Kidney (tissue), 14 donors: Measurements from ENCODE around the gene SCN2A. TPM values are rescaled to one million over a fixed set of nuclear protein-coding genes. Genes with fewer than 3 reads are reported as not detected.

ENCODE experiments used
- DNase-seq, 5 donors: peaks; one replicate each; pipeline ENCODE4 v3.0.0-alpha.2; 2013 to 2020
- FAIRE-seq: peaks from 2 replicates; lab custom pipeline; 2012; peaks lifted over from hg19 to GRCh38; lab: Jason Lieb, UNC
- H3K27ac ChIP-seq, 2 donors: one replicate each; pipeline ENCODE4 v1.7.0; 2013; ENCODE audit warnings: low read depth in 2 of 2, low read length in 2 of 2, inconsistent platforms in 1 of 2
- H3K27me3 ChIP-seq: one replicate; pipeline ENCODE4 v1.7.1; 2013; ENCODE audit warnings: low read length, inconsistent platforms; ENCODE audit not compliant: control insufficient read depth, insufficient read depth
- H3K36me3 ChIP-seq, 3 donors: one replicate each; pipeline versions ENCODE4 v1.7.0 to v1.7.1; 2013; ENCODE audit warnings: low read length in 3 of 3, control low read depth in 1 of 3, inconsistent platforms in 1 of 3; ENCODE audit not compliant: insufficient read depth in 3 of 3, control insufficient read depth in 2 of 3
- H3K4me1 ChIP-seq, 3 donors: one replicate each; pipeline versions ENCODE4 v1.7.0 to v1.7.1; 2013; ENCODE audit warnings: low read length in 3 of 3, inconsistent platforms in 1 of 3, low read depth in 1 of 3; ENCODE audit not compliant: control insufficient read depth in 2 of 3, insufficient read depth in 2 of 3
- H3K4me3 ChIP-seq, 3 donors: one replicate each; pipeline versions ENCODE4 v1.7.0 to v1.8.1; 2013; ENCODE audit warnings: low read length in 3 of 3, control low read depth in 1 of 3, inconsistent platforms in 1 of 3
- H3K9ac ChIP-seq, 3 donors: one replicate each; pipeline versions ENCODE4 v1.7.0 to v1.7.1; 2013; ENCODE audit warnings: low read length in 3 of 3, control low read depth in 1 of 3, inconsistent platforms in 1 of 3
- H3K9me3 ChIP-seq, 3 donors: one replicate each; pipeline versions ENCODE4 v1.7.0 to v1.7.1; 2013; ENCODE audit warnings: low read length in 3 of 3, control low read depth in 1 of 3, inconsistent platforms in 1 of 3; ENCODE audit not compliant: control insufficient read depth in 2 of 3, insufficient read depth in 1 of 3
- intact Hi-C: fragments of 100-400 bp; cut with DNase I; formaldehyde crosslinking; loops from one replicate; pipeline ENCODE4 v1.11.1; 2022
- polyA plus RNA-seq: library from polyadenylated mRNA; stranded (reverse); fragments of 350-450 nt; fragmentation: Illumina TruSeq; extraction: RNeasy Lipid Tissue Mini Kit (QIAGEN cat#74804); gene quantifications from one replicate; pipeline ENCODE4 v1.2.3, GENCODE V29; 2014; ENCODE audit warnings: low read depth, low replicate concordance; ENCODE audit not compliant: insufficient read depth
- total RNA-seq: library from RNA; stranded (reverse); fragmentation: NEBNext Ultra II Directional; extraction: Animal tissue kit (Norgen Biotek cat#: 25700); gene quantifications from one replicate; pipeline ENCODE4 v1.2.1, GENCODE V29; 2021
- TF ChIP-seq, protein P1 (sequence below): IDR thresholded peaks from 3 replicates; pipeline ENCODE4 v1.5.1; 2012; ENCODE audit warnings: mild to moderate bottlenecking, moderate library complexity, borderline replicate concordance; ENCODE audit not compliant: insufficient read depth; ENCODE audit errors: extremely low read depth
- donor health status: control.
- donor health status: control.
- donor health status: control.
- donor health status: control.
- donor health status: control.
- donor health status: DM: yes; HTN: yes; CAD: no.
- donor health status: Normal renal cell carcinoma (clear cell type).

SCN2A gene
- total and polyA plus RNA-seq, 2 donors from 2014 or later, result 2.7 to 9.9 TPM

DNA sequence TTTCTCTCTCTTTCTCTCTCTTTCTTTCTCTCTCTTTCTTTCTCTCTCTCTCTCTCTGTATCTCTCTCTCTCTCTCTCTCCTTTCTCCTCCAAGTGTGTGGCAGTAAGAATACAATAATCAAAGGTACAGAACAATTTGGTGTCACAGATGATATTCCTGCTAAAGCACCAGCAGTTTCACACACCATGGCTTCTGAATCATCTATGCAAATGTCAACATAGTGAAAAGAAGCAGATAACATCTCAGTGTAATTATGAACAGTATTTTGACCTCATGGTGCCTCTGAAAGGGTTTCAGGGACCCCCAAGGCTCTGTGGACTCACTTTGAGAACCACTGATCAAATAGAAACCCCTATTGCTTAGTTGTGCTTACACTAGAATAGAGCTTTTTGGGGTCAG, 191.8 kb downstream of the SCN2A start:
- Histone ChIP-seq H3K27me3 (no peaks in the 10 kb centered on the region), H3K27ac (no peak overlapping the region), H3K9ac (no peak overlapping the region), H3K4me3 (no peak overlapping the region), H3K4me1 (no peaks in the 10 kb centered on the region), H3K36me3 (no peaks in the 10 kb centered on the region), H3K9me3 (no peaks in the 10 kb centered on the region)
- DNase-seq (no peak), FAIRE-seq (no peak)
- TF ChIP-seq, protein P1, sequence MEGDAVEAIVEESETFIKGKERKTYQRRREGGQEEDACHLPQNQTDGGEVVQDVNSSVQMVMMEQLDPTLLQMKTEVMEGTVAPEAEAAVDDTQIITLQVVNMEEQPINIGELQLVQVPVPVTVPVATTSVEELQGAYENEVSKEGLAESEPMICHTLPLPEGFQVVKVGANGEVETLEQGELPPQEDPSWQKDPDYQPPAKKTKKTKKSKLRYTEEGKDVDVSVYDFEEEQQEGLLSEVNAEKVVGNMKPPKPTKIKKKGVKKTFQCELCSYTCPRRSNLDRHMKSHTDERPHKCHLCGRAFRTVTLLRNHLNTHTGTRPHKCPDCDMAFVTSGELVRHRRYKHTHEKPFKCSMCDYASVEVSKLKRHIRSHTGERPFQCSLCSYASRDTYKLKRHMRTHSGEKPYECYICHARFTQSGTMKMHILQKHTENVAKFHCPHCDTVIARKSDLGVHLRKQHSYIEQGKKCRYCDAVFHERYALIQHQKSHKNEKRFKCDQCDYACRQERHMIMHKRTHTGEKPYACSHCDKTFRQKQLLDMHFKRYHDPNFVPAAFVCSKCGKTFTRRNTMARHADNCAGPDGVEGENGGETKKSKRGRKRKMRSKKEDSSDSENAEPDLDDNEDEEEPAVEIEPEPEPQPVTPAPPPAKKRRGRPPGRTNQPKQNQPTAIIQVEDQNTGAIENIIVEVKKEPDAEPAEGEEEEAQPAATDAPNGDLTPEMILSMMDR, result no peak
- intact Hi-C loops, result no loop called here

DNA sequence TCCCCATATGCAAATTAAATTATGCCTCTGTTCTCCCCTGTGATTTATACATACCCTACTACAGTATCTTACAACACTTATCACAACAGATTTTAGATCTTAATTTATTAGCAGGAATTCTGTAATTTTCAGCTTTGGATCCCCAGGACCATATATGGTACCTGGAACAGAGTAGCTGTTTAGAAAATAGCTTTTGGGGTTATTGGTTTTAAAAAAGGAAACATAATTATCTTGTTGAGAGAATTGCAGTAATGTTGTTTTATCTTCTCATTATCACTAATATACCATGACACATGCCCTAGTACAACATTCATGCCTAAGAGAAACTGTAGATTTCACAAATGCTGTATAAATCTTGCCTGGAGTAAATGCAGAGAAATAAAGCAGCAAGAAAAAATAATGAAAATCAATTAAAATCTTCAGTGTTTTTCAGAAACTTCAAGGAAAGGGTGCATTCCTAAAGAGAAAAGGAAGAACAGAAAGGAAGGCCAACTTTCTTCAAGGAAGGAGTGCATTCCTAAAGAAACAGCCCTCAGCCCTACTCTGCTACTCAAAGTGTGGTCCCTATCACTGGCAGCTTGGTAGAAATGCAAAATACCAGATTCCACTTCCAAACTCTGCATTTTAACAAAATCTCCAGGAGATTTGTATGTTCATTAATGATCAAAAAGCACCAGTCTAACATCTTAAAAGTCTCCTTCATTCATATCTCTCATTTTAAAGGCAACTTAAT, 193.2 kb downstream of the SCN2A start:
- no peak overlapping the region for H3K9ac ChIP-seq
- H3K4me1 ChIP-seq, result no peaks in the 10 kb centered on the region
- no peak overlapping the region for H3K27ac ChIP-seq
- no peak for FAIRE-seq
- H3K4me3 ChIP-seq, result no peak overlapping the region
- no peak for DNase-seq
- no peaks in the 10 kb centered on the region for H3K27me3 ChIP-seq
- intact Hi-C loops, result no loop called here
- no peaks in the 10 kb centered on the region for H3K9me3 ChIP-seq
- no peaks in the 10 kb centered on the region for H3K36me3 ChIP-seq
- TF ChIP-seq, protein P1, result no peak

DNA sequence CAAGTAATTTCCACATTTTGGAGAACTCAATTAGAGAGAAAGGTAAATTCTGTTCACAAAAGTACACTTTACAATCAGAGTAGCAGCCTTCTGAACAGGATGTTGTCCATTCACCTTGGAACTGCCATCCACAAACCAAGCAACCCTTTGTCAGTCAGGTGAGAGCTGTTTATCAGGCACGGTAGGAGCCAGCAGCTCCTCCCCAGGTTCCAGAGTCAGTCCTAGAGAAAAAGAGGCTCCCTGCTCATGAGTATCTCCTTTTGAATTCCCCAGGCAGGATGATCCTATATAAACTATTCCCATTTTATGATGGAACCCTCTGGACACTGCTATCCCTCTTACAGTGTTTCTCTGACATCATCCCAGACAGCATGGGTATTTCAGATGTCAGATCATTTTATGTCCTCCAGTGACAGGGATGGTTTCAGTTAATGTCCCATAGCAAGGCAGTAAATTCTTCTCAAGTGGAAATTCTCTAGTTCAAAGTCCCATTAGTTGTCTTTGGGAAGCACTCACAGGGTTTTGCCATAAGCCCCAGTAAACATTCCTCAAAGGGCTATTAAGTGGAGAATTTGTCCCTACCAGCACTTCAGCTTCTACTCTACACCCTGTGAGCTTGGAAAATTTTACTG, 195.8 kb downstream of the SCN2A start:
- Histone ChIP-seq H3K4me1 (no peaks in the 10 kb centered on the region), H3K9me3 (no peaks in the 10 kb centered on the region), H3K4me3 (no peak overlapping the region), H3K9ac (no peak overlapping the region), H3K27ac (no peak overlapping the region), H3K36me3 (no peaks in the 10 kb centered on the region), H3K27me3 (no peaks in the 10 kb centered on the region)
- TF ChIP-seq, protein P1, result no peak
- intact Hi-C loops, result no loop called here
- DNase-seq (peak in 3 of 5 donors; percentile 58 to 88 (median 87)), FAIRE-seq (no peak)
